Body of pancreas (tissue), 4 donors: ENCODE data around the gene SEMA3D. TPM values are rescaled to one million over a fixed set of nuclear protein-coding genes. Genes with fewer than 3 reads are reported as not detected.

Experiments
- ATAC-seq: fragments of 150-250 bp; one replicate; pipeline ENCODE4 v1.9.1; 2016
- DNase-seq, 4 donors: peaks; one replicate each; pipeline ENCODE4 v3.0.0-alpha.2; 2019
- H3K27ac ChIP-seq, 4 donors: fragments of 200-600 bp; sonication (generic); 1 replicate in 3 of 4; 2 replicates in 1 of 4; pipeline versions ENCODE4 v1.5.1 to v1.6.1; 2016 to 2019; ENCODE audit warnings: mild to moderate bottlenecking in 1 of 4, mixed read lengths in 1 of 4, moderate library complexity in 1 of 4
- H3K27me3 ChIP-seq, 2 donors: fragments of 200-600 bp; sonication (generic); one replicate each; pipeline ENCODE4 v1.6.0; 2016; ENCODE audit warnings: mild to moderate bottlenecking in 1 of 2
- H3K36me3 ChIP-seq, 2 donors: fragments of 200-600 bp; sonication (generic); replicated peaks in 1 of 2; 2 replicates each; pipeline ENCODE4 v1.5.1; 2016; ENCODE audit warnings: low read depth in 2 of 2; ENCODE audit not compliant: insufficient read depth in 1 of 2
- H3K4me1 ChIP-seq: fragments of 200-600 bp; sonication (generic); one replicate; pipeline ENCODE4 v1.6.0; 2016
- H3K4me3 ChIP-seq, 2 donors: fragments of 200-600 bp; sonication (generic); 1 replicate in 1 of 2; 2 replicates in 1 of 2; pipeline ENCODE4 v1.5.1; 2016 to 2019
- H3K9me3 ChIP-seq, 3 donors: fragments of 200-600 bp; sonication (generic); 1 replicate in 2 of 3; 2 replicates in 1 of 3; pipeline ENCODE4 v1.5.1; 2016
- CTCF ChIP-seq, 7 experiments: fragments of 450-650 bp in 4 of 7; fragments of 200-600 bp in 3 of 7; sonication (generic) in 3 of 7; IDR thresholded peaks; one replicate each; pipeline ENCODE4 v1.5.1; 2016 to 2019; ENCODE audit warnings: antibody characterized with exemption in 7 of 7
- POLR2A ChIP-seq, 3 donors: fragments of 450-650 bp; IDR thresholded peaks; one replicate each; pipeline ENCODE4 v1.6.1; 2016; ENCODE audit warnings: antibody characterized with exemption in 3 of 3, mild to moderate bottlenecking in 2 of 3
- WGBS, 2 donors: methylation state at CpG; one replicate each; pipeline ENCODE4 v1.1.5; 2017; 5-methylcytosine and 5-hydroxymethylcytosine counted together
- intact Hi-C: fragments of 100-400 bp; cut with DNase I; formaldehyde crosslinking; loops from one replicate; pipeline ENCODE4 v1.15.1; 2023
- total RNA-seq, 2 donors: library from RNA; depleted of rRNA; stranded (reverse); fragments of >200 nt; gene quantifications; one replicate each; pipeline ENCODE4 v1.1.0, GENCODE V29; 2016

SEMA3D gene
- total RNA-seq, 2 donors from 2014 or later, result 0.66 to 1.3 TPM

DNA sequence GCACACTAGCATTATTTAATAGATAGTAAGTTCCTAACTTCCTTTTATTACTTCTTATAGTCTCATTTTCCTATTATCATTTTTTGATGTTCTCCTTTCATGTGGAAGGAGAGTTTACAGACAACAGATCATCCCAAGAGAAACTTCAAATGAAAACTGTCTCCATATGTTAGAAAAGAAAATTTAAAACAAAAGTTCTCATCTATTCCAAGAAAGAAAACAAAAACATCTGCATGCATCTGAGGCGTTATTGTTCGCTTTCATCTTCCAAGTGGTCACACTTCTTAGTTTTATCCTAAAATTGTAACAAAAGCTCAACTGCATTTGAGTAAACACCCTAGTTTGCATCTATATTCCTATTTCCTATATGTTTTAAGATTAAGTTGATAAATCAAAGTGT, 126.2 kb downstream of the SEMA3D start:
- no peak for ATAC-seq
- TF ChIP-seq CTCF (IDR thresholded peaks at IDR 0.05) (no peak), POLR2A (IDR thresholded peaks at IDR 0.05) (no peak)
- intact Hi-C loops, result no loop called here
- Histone ChIP-seq H3K36me3 (no peaks in the 10 kb centered on the region), H3K9me3 (no peaks in the 10 kb centered on the region), H3K27ac (no peak overlapping the region), H3K4me3 (no peak overlapping the region), H3K4me1 (no peaks in the 10 kb centered on the region), H3K27me3 (no peaks in the 10 kb centered on the region)
- 84 to 85% methylated on average over 2 of the region's 2 CpGs for WGBS, 2 donors
- no peak for DNase-seq

DNA sequence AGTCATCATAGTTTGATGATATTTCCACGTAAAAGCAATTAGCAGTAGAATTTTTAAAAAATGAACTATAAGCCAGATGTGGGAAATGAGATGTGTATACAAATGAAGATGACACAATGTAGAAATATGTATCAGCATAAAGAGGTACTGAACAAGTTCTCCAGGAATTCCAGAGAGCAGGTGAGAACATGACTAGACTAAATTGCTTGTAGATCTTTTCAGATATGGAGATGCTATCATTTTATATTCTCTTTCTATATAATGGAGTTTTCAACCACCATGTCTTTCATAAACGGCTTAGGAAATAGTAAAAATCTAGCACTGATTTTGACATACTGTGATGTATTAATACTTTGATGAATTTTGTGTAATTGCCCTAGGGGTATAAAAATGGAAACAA, 130.9 kb downstream of the SEMA3D start:
- Histone ChIP-seq H3K9me3 (no peaks in the 10 kb centered on the region), H3K27ac (no peak overlapping the region), H3K4me3 (no peak overlapping the region), H3K36me3 (no peaks in the 10 kb centered on the region), H3K4me1 (no peaks in the 10 kb centered on the region), H3K27me3 (no peaks in the 10 kb centered on the region)
- DNase-seq, result no peak
- WGBS, 2 donors, result 72 to 84% methylated on average over 2 of the region's 2 CpGs
- ATAC-seq, result no peak
- intact Hi-C loops, result no loop called here
- TF ChIP-seq CTCF (IDR thresholded peaks at IDR 0.05), result no peak
- no peak for TF ChIP-seq POLR2A (IDR thresholded peaks at IDR 0.05)

DNA sequence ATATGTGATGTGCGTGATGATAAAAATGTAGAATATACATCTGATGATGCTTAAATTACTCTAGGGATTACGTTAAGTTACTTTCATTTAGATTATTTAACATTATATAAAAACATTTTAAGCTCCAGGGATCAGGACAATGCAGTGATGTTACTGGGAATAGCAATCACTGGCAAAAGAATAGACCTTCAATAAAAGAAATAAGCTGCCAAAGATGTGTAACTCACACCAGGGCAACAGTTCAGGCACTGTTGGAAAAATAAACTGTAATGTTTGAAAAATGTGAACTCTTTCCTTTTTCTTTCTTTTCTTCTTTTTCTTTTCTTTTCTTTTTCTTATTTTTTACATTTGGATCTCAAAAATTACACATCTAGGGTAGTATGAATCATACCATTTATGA, 131.7 kb downstream of the SEMA3D start:
- Histone ChIP-seq H3K4me1 (no peaks in the 10 kb centered on the region), H3K4me3 (no peak overlapping the region), H3K36me3 (no peaks in the 10 kb centered on the region), H3K27me3 (no peaks in the 10 kb centered on the region), H3K9me3 (no peaks in the 10 kb centered on the region), H3K27ac (no peak overlapping the region)
- intact Hi-C loops, result no loop called here
- TF ChIP-seq POLR2A (IDR thresholded peaks at IDR 0.05) (no peak), CTCF (IDR thresholded peaks at IDR 0.05) (no peak)
- DNase-seq (no peak), ATAC-seq (no peak)
- 71 to 76% methylated on average over 2 of the region's 2 CpGs for WGBS, 2 donors

- intact Hi-C loops, result no loop called here
- H3K9me3 ChIP-seq, result no peaks in the 10 kb centered on the region
- TF ChIP-seq POLR2A (IDR thresholded peaks at IDR 0.05), result no peak
Observed at GRCh38 chr7:85054306-85054705, 132.6 kb downstream of the SEMA3D start.

GRCh38 chr7:85052894-85053293, 134.0 kb downstream of the SEMA3D start:
- Histone ChIP-seq H3K4me1 (no peaks in the 10 kb centered on the region), H3K27ac (no peak overlapping the region), H3K27me3 (no peaks in the 10 kb centered on the region), H3K4me3 (no peak overlapping the region), H3K36me3 (no peaks in the 10 kb centered on the region), H3K9me3 (no peaks in the 10 kb centered on the region)
- ATAC-seq (no peak), DNase-seq (no peak)
- intact Hi-C loops, result no loop called here
- TF ChIP-seq CTCF (IDR thresholded peaks at IDR 0.05) (no peak), POLR2A (IDR thresholded peaks at IDR 0.05) (no peak)
- 80 to 91% methylated on average over 1 of the region's 1 CpG for WGBS, 2 donors

More at GRCh38 chr7:85054306-85054705, 132.6 kb downstream of the SEMA3D start:
- no peaks in the 10 kb centered on the region for H3K36me3 ChIP-seq
- H3K27me3 ChIP-seq, result no peaks in the 10 kb centered on the region
- H3K4me1 ChIP-seq, result no peaks in the 10 kb centered on the region
- no peak overlapping the region for H3K27ac ChIP-seq
- ATAC-seq (no peak), DNase-seq (no peak)
- H3K4me3 ChIP-seq, result no peak overlapping the region
